Stimulated activated CD8-positive, alpha-beta memory T cell treated with anti-CD3 and anti-CD28 coated beads, Interleukin-4, amount 100 ng/mL, for 24 hours (primary cell): ENCODE results near the gene ARL15.

Source experiments
- DNase-seq: peaks from one replicate; pipeline ENCODE4 v3.0.0-alpha.2; 2020; ENCODE audit warnings: low read depth

ARL15 gene

GRCh38 chr5:54313311-54314270, 3.2 kb upstream of the ARL15 start:
- DNase-seq, result no peak

- no peak for DNase-seq
Measured at GRCh38 chr5:54312499-54312898, 2.1 kb upstream of the ARL15 start.

- DNase-seq, result no peak
Measured at GRCh38 chr5:54311176-54311677, 854 bp upstream of the ARL15 start.

- peak; percentile 10 for DNase-seq
Measured at GRCh38 chr5:54309691-54310432, 511 bp downstream of the ARL15 start.

GRCh38 chr5:54309276-54309675, 1.1 kb downstream of the ARL15 start:
- no peak for DNase-seq

GRCh38 chr5:54307583-54307982, 2.8 kb downstream of the ARL15 start:
- DNase-seq, result no peak

- no peak for DNase-seq
Measured at GRCh38 chr5:54306893-54307292, 3.5 kb downstream of the ARL15 start.

GRCh38 chr5:54305737-54306136, 4.6 kb downstream of the ARL15 start:
- DNase-seq, result no peak

- no peak for DNase-seq
Measured at GRCh38 chr5:54304040-54304439, 6.3 kb downstream of the ARL15 start.

GRCh38 chr5:54302267-54302687, 8.1 kb downstream of the ARL15 start:
- no peak for DNase-seq

- DNase-seq, result no peak
Measured at GRCh38 chr5:54301849-54302248, 8.5 kb downstream of the ARL15 start.

GRCh38 chr5:54301220-54301619, 9.2 kb downstream of the ARL15 start:
- DNase-seq, result no peak

- DNase-seq, result no peak
Measured at GRCh38 chr5:54298947-54299346, 11.4 kb downstream of the ARL15 start.

- DNase-seq, result no peak
Measured at GRCh38 chr5:54296386-54296785, 14.0 kb downstream of the ARL15 start.

- no peak for DNase-seq
Measured at GRCh38 chr5:54295651-54296276, 14.6 kb downstream of the ARL15 start.

GRCh38 chr5:54294097-54294667, 16.2 kb downstream of the ARL15 start:
- DNase-seq, result no peak

GRCh38 chr5:54292866-54293265, 17.5 kb downstream of the ARL15 start:
- no peak for DNase-seq

- no peak for DNase-seq
Measured at GRCh38 chr5:54291498-54291897, 18.9 kb downstream of the ARL15 start.

- DNase-seq, result no peak
Measured at GRCh38 chr5:54289769-54290168, 20.6 kb downstream of the ARL15 start.

- no peak for DNase-seq
Measured at GRCh38 chr5:54288568-54289217, 21.7 kb downstream of the ARL15 start.

- no peak for DNase-seq
Measured at GRCh38 chr5:54285686-54286085, 24.7 kb downstream of the ARL15 start.

- no peak for DNase-seq
Measured at GRCh38 chr5:54284586-54284985, 25.8 kb downstream of the ARL15 start.
